Measurements from ENCODE around the gene HECW1. TPM values are rescaled to one million over a fixed set of nuclear protein-coding genes. Genes with fewer than 3 reads are reported as not detected.
A peak's percentile ranks its signal among the peaks of the same experiment; 100 is the strongest.

Gene HECW1
- total and polyA plus RNA-seq, 2 of the 8 experiments (the other 6 are each of a cell fraction or from before 2014, with no cell fraction given): 2.9 to 12.7 TPM

- Histone ChIP-seq H3K14ac (ENCODE audit: insufficient read length) (no peak overlapping the region), H2AK5ac (ENCODE audit: low read depth, low read length) (no peak overlapping the region), H2AFZ (ENCODE audit: low read length) (no peak overlapping the region), H3K27me3 (replicated peaks in 1 of 4; ENCODE audit: control insufficient read depth in 3 of 4, extremely low read depth in 1 of 4, insufficient read depth in 3 of 4, low read length in 3 of 4) (no peaks in the 10 kb centered on the region), H3K56ac (replicated peaks; ENCODE audit: insufficient read length, low read depth, low read length) (no peak overlapping the region), H3K79me1 (ENCODE audit: low read depth, low read length) (no peaks in the 10 kb centered on the region), H3K4ac (replicated peaks; ENCODE audit: insufficient read length, low read depth, low read length) (no peak overlapping the region), H3K9me3 (ENCODE audit: insufficient read depth in 2 of 2, low read depth in 1 of 2, low read length in 1 of 2) (peaks cover 12% of the 10 kb centered on the region in 2 experiments; a peak in 3 of 4 replicates), H4K20me1 (replicated peaks in 1 of 2; ENCODE audit: control insufficient read depth in 1 of 2, insufficient read depth in 2 of 2, low read length in 2 of 2) (no peaks in the 10 kb centered on the region), H3K27ac (ENCODE audit: low read depth, low read length) (no peak overlapping the region), H2BK20ac (ENCODE audit: low read length) (no peak overlapping the region), H3K79me2 (ENCODE audit: control insufficient read depth in 1 of 2, insufficient read depth in 2 of 2, low read length in 2 of 2) (no peaks in the 10 kb centered on the region), H3K23me2 (ENCODE audit: low read depth, low read length) (no peaks in the 10 kb centered on the region), H4K5ac (ENCODE audit: insufficient read length, low read depth, low read length) (no peak overlapping the region), H2BK5ac (ENCODE audit: low read depth, low read length) (no peak overlapping the region), H3K4me3 (ENCODE audit: extremely low read depth in 1 of 4, insufficient read depth in 2 of 4, low read depth in 3 of 4, low read length in 4 of 4) (no peak overlapping the region), H3K4me1 (replicated peaks in 1 of 4; ENCODE audit: control insufficient read depth in 3 of 4, insufficient read depth in 4 of 4, low read length in 3 of 4) (no peaks in the 10 kb centered on the region), H4K91ac (replicated peaks; ENCODE audit: insufficient read length, low read length) (no peak overlapping the region), H2BK15ac (ENCODE audit: low read length) (no peak overlapping the region), H3K23ac (ENCODE audit: insufficient read length) (no peak overlapping the region), H4K8ac (ENCODE audit: extremely low read depth, insufficient read depth, low read length) (no peak overlapping the region), H3K9ac (replicated peaks in 1 of 4; ENCODE audit: extremely low read depth in 1 of 4, low read depth in 3 of 4, low read length in 3 of 4) (no peak overlapping the region), H3K18ac (ENCODE audit: extremely low read depth, low read length) (no peak overlapping the region), H2BK120ac (replicated peaks; ENCODE audit: low read depth, low read length) (no peak overlapping the region), H3K36me3 (ENCODE audit: control insufficient read depth in 2 of 4, insufficient read depth in 4 of 4, low read length in 3 of 4) (0 out of 8 replicates have a peak, but pooled peaks cover 0 to 7% (median 0%) of the 10 kb centered on the region in 4 experiments), H3K4me2 (ENCODE audit: insufficient read depth in 1 of 2, low read depth in 2 of 2, low read length in 2 of 2) (no peak overlapping the region), H2BK12ac (ENCODE audit: low read depth, low read length) (no peak overlapping the region)
- FAIRE-seq (no peak), DNase-seq (ENCODE audit: low read depth in 1 of 2, low spot score in 2 of 2) (peak in 1 of 2 experiments; percentile 33)
- 83% methylated on average over 6 of the region's 6 CpGs; no CpG with 5 or more reads in 1 of the 2 experiments for WGBS, 2 experiments (ENCODE audit: extremely low coverage in 1 of 2, insufficient coverage in 1 of 2, insufficient read length in 1 of 2, insufficient replicate concordance in 2 of 2, low coverage in 1 of 2, low lambda C conversion rate in 2 of 2, missing lambda C conversion rate in 1 of 2)
- TF ChIP-seq ZNF274 (IDR thresholded peaks at IDR 0.05; ENCODE audit: borderline replicate concordance, extremely low read depth, low read length) (no peak), RAD21 (IDR thresholded peaks at IDR 0.05 in 1 of 2, conservative IDR thresholded peaks at IDR 0.05 in 1 of 2; ENCODE audit: low read depth in 2 of 2, low read length in 2 of 2) (peak; percentile 26 to 37; a peak in 2 of 4 replicates)
- POLR2A ChIA-PET (ENCODE audit: partially characterized antibody): no interaction called here
- CTCF ChIA-PET (ENCODE audit: partially characterized antibody): interaction anchor here (0.7 to 1.9 kb wide), 8 partner anchors 11 to 364 kb away, joined by 3 to 7 read pairs (median 4); no protein-coding TSS in a partner anchor
Measured at GRCh38 chr7:43479042-43479441, 366.6 kb downstream of the HECW1 start.

All from H1 (cell line).